Astrocyte (in vitro differentiated cells and primary cell): ENCODE data around the gene CASP2. TPM values are rescaled to one million over a fixed set of nuclear protein-coding genes. Genes with fewer than 3 reads are reported as not detected.

ENCODE experiments used
- DNase-seq: peaks from one replicate; pipeline ENCODE4 v3.0.0-alpha.2; 2010; ENCODE audit warnings: low read depth
- FAIRE-seq: peaks from 2 replicates; lab custom pipeline; 2011; peaks lifted over from hg19 to GRCh38; lab: Jason Lieb, UNC
- H2AFZ ChIP-seq: 2 replicates; pipeline ENCODE4 v1.6.0; 2012; ENCODE audit warnings: low read depth, low read length, inconsistent platforms
- H3K27ac ChIP-seq: 2 replicates; pipeline ENCODE4 v1.5.1; 2011; ENCODE audit warnings: low read depth, low read length, inconsistent platforms
- H3K27me3 ChIP-seq: 2 replicates; pipeline ENCODE4 v1.6.0; 2011; ENCODE audit warnings: low read length, inconsistent platforms; ENCODE audit not compliant: insufficient read depth
- H3K36me3 ChIP-seq: 2 replicates; pipeline ENCODE4 v1.5.1; 2011; ENCODE audit warnings: low read length, inconsistent platforms; ENCODE audit not compliant: insufficient read depth
- H3K4me1 ChIP-seq: 2 replicates; pipeline ENCODE4 v1.5.1; 2011; ENCODE audit warnings: low read length, inconsistent platforms; ENCODE audit not compliant: insufficient read depth
- H3K4me2 ChIP-seq: 2 replicates; pipeline ENCODE4 v1.6.0; 2012; ENCODE audit warnings: low read length, inconsistent platforms
- H3K4me3 ChIP-seq: 2 replicates; pipeline ENCODE4 v1.5.1; 2011; ENCODE audit warnings: low read depth, mild to moderate bottlenecking, low read length, inconsistent platforms; ENCODE audit not compliant: insufficient read depth
- H3K79me2 ChIP-seq: 2 replicates; pipeline ENCODE4 v1.6.0; 2012; ENCODE audit warnings: mild to moderate bottlenecking, low read length, inconsistent platforms; ENCODE audit not compliant: insufficient read depth
- H3K9ac ChIP-seq: 2 replicates; pipeline ENCODE4 v1.6.0; 2012; ENCODE audit warnings: mild to moderate bottlenecking, low read length, inconsistent platforms
- H3K9me3 ChIP-seq: 2 replicates; pipeline ENCODE4 v1.5.1; 2012; ENCODE audit warnings: low read depth, mild to moderate bottlenecking, low read length, inconsistent platforms; ENCODE audit not compliant: insufficient read depth
- H4K20me1 ChIP-seq: 2 replicates; pipeline ENCODE4 v1.6.0; 2012; ENCODE audit warnings: low read length, inconsistent platforms; ENCODE audit not compliant: insufficient read depth
- H3K27ac Mint-ChIP-seq: one replicate; pipeline ENCODE4 v1.8.0; 2021; ENCODE audit warnings: mild to moderate bottlenecking, mixed read lengths; ENCODE audit not compliant: unreplicated experiment
- H3K27me3 Mint-ChIP-seq: one replicate; pipeline ENCODE4 v1.8.0; 2021; ENCODE audit warnings: low read depth, mixed read lengths; ENCODE audit not compliant: unreplicated experiment
- H3K36me3 Mint-ChIP-seq: one replicate; pipeline ENCODE4 v1.8.0; 2021; ENCODE audit warnings: low read depth, mixed read lengths; ENCODE audit not compliant: unreplicated experiment
- H3K4me1 Mint-ChIP-seq: one replicate; pipeline ENCODE4 v1.8.0; 2021; ENCODE audit warnings: low read depth, mixed read lengths; ENCODE audit not compliant: unreplicated experiment
- H3K4me3 Mint-ChIP-seq: one replicate; pipeline ENCODE4 v1.8.0; 2021; ENCODE audit warnings: mild to moderate bottlenecking, moderate library complexity, mixed read lengths; ENCODE audit not compliant: unreplicated experiment
- H3K9me3 Mint-ChIP-seq: one replicate; pipeline ENCODE4 v1.8.0; 2021; ENCODE audit warnings: mild to moderate bottlenecking, mixed read lengths; ENCODE audit not compliant: unreplicated experiment
- EZH2 ChIP-seq: IDR thresholded peaks from 2 replicates; pipeline ENCODE4 v1.6.1; 2012; ENCODE audit warnings: mild to moderate bottlenecking, low read length, inconsistent platforms; ENCODE audit not compliant: insufficient read depth
- total RNA-seq: library from RNA; stranded (reverse); gene quantifications from 2 replicates; pipeline ENCODE4 v1.2.1, GENCODE V29; 2021
- TF ChIP-seq, protein P1 (sequence below): IDR thresholded peaks from 2 replicates; pipeline ENCODE4 v1.5.1; 2011; ENCODE audit warnings: low read depth, mild to moderate bottlenecking, inconsistent platforms, low read length, moderate library complexity; ENCODE audit not compliant: insufficient read depth

CASP2 gene
- total RNA-seq, 1 donor from 2014 or later: 38.0 TPM

- H3K4me2 ChIP-seq: no peak overlapping the region
- H3K27ac Mint-ChIP-seq: no peak overlapping the region
- no peaks in the 10 kb centered on the region for H3K36me3 Mint-ChIP-seq
- H4K20me1 ChIP-seq: no peaks in the 10 kb centered on the region
- no peak for DNase-seq
- H3K4me3 Mint-ChIP-seq: no peak overlapping the region
- H3K4me3 ChIP-seq: no peak overlapping the region
- no peaks in the 10 kb centered on the region for H3K36me3 ChIP-seq
- H3K9me3 Mint-ChIP-seq: peaks cover 2% of the 10 kb centered on the region
- H3K4me1 ChIP-seq: peaks cover 3% of the 10 kb centered on the region
- no peaks in the 10 kb centered on the region for H3K9me3 ChIP-seq
- no peaks in the 10 kb centered on the region for H3K79me2 ChIP-seq
- no peaks in the 10 kb centered on the region for H3K27me3 Mint-ChIP-seq
- peaks cover 13% of the 10 kb centered on the region for H3K4me1 Mint-ChIP-seq
- no peak overlapping the region for H3K27ac ChIP-seq
- FAIRE-seq: peak; percentile 60
- H2AFZ ChIP-seq: no peak overlapping the region
- peaks cover 7% of the 10 kb centered on the region for H3K27me3 ChIP-seq
- TF ChIP-seq, protein P1, sequence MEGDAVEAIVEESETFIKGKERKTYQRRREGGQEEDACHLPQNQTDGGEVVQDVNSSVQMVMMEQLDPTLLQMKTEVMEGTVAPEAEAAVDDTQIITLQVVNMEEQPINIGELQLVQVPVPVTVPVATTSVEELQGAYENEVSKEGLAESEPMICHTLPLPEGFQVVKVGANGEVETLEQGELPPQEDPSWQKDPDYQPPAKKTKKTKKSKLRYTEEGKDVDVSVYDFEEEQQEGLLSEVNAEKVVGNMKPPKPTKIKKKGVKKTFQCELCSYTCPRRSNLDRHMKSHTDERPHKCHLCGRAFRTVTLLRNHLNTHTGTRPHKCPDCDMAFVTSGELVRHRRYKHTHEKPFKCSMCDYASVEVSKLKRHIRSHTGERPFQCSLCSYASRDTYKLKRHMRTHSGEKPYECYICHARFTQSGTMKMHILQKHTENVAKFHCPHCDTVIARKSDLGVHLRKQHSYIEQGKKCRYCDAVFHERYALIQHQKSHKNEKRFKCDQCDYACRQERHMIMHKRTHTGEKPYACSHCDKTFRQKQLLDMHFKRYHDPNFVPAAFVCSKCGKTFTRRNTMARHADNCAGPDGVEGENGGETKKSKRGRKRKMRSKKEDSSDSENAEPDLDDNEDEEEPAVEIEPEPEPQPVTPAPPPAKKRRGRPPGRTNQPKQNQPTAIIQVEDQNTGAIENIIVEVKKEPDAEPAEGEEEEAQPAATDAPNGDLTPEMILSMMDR: no peak
- TF ChIP-seq EZH2: no peak
- no peak overlapping the region for H3K9ac ChIP-seq
Observed at GRCh38 chr7:143245123-143245522, 43.0 kb upstream of the CASP2 start.

DNA sequence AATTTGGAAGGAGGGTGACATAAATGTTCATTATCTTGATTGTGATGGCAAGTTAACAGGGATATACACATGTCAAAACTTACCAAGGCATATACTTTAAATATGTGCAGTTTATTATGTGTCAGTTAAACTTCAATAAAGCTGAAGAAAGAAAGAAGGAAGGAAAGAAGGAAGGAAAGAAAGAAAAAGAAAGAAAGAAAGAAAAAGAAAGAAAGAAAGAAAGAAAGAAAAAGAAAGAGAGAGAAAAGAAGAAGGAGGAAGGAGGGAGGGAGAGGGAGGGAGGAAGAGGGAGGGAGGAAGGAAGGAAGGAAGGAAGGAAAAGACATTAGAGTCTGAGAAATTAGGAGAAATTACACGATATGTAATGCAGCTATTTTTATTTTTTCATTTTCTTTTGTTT, 40.8 kb upstream of the CASP2 start:
- Mint-ChIP-seq H3K4me3 (no peak overlapping the region), H3K27ac (no peak overlapping the region), H3K4me1 (no peaks in the 10 kb centered on the region), H3K9me3 (peaks cover 2% of the 10 kb centered on the region), H3K27me3 (no peaks in the 10 kb centered on the region), H3K36me3 (no peaks in the 10 kb centered on the region)
- Histone ChIP-seq H3K36me3 (no peaks in the 10 kb centered on the region), H3K9ac (no peak overlapping the region), H2AFZ (no peak overlapping the region), H3K4me1 (no peaks in the 10 kb centered on the region), H3K9me3 (no peaks in the 10 kb centered on the region), H3K4me3 (no peak overlapping the region), H3K4me2 (no peak overlapping the region), H4K20me1 (no peaks in the 10 kb centered on the region), H3K27ac (no peak overlapping the region), H3K27me3 (peaks cover 5% of the 10 kb centered on the region), H3K79me2 (no peaks in the 10 kb centered on the region)
- FAIRE-seq: no peak
- TF ChIP-seq, protein P1: no peak
- no peak for TF ChIP-seq EZH2
- DNase-seq: no peak

DNA sequence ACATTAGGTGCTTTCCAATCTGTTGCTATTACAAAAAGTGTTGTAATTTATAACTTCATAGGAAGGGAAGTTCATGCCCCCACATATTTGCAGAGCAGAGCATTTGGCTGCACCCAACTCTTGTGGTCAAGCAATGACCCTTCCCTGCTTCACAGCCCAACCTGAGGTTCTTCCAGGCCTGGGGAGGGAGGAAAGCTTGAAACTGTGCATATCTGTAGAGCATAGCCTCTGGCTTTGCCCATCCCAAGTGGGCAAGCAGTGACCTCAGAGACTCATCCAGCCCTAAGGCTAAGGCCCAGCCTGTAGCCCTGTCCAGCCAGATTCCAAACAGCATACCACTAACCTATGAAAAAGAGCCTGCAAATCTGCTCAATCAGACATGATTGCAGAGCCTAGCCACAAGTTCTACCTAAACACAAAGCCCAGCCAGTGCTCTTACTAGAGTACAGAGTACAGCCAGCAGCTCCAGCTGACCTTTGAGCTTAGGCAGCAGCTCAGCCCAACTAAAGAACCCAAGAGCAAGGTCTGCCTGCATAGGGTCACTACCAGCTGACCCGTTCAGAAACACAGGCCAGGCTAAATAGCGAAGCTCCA, 39.3 kb upstream of the CASP2 start:
- Histone ChIP-seq H3K9ac (no peak overlapping the region), H3K36me3 (no peaks in the 10 kb centered on the region), H3K4me3 (no peak overlapping the region), H3K79me2 (no peaks in the 10 kb centered on the region), H3K27me3 (peaks cover 5% of the 10 kb centered on the region), H3K27ac (no peak overlapping the region), H2AFZ (no peak overlapping the region), H3K4me2 (no peak overlapping the region), H4K20me1 (no peaks in the 10 kb centered on the region), H3K4me1 (no peaks in the 10 kb centered on the region), H3K9me3 (no peaks in the 10 kb centered on the region)
- Mint-ChIP-seq H3K9me3 (peaks cover 2% of the 10 kb centered on the region), H3K36me3 (no peaks in the 10 kb centered on the region), H3K27me3 (no peaks in the 10 kb centered on the region), H3K27ac (no peak overlapping the region), H3K4me3 (no peak overlapping the region), H3K4me1 (no peaks in the 10 kb centered on the region)
- FAIRE-seq (no peak), DNase-seq (peak; percentile 21)
- TF ChIP-seq, protein P1: no peak
- no peak for TF ChIP-seq EZH2
